HS-27A (cell line): ENCODE measurements around the gene MPZL2.

Experiments used
- DNase-seq: peaks from one replicate; pipeline ENCODE4 v3.0.0-alpha.2; 2012; ENCODE audit warnings: low read depth, missing footprints

MPZL2 gene

DNA sequence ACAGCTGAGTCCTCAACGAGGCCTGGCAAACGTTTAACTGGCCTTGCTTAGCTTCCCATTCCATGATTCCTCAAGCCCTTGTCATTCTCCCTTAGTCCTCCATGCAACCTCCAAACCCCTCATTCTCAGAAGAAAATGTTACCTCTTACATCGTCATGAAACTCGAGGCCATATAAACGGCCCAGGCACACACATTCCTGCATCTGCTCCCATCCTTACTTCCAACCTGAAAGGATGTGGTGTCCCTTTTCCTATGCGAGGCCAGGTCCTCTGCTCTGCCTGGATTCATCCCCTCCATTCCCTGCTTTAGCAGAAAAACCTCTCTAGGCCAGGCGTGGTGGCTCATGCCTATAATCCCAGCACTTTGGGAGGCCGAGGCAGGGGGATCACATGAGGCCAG is 20.9 kb downstream of the MPZL2 start:
- DNase-seq = no peak

GRCh38 chr11:118241764-118242098 is 22.4 kb downstream of the MPZL2 start:
- no peak for DNase-seq

DNA sequence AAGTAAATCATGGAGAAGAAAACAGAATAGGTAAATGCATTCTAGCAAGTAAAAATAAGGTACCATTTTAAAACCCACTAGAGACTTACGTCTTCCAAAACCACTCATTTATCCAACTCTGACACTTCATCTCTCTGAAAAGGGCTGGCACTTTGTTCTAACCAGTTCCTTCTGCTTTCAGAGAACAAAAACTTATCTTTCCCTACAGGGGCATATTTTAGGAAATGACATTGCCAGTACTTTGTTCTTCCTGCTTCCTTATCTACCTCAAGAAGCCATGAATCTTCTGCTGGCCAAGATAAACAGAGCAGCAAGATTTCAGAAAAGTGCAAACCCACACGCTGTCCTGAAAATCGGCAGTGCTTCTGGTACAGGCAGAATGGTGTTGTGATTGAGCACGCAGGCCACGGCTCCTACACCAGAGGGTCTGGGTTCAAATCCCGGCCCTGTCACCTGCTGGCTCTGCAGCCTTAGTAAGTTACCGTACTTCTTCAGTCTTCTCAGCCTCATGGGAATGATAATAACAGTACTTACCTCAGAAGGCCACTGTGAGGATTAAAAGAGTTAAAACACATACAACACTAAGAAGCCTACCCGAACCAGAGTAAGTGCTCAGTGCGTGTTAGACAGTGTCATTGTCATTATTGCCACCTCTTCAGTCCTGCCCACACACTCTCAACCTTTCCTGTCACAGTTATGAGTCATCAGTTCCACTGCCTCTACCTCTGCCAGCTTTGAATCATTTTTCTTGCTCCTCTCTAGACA is 22.9 kb downstream of the MPZL2 start:
- DNase-seq = no peak

DNA sequence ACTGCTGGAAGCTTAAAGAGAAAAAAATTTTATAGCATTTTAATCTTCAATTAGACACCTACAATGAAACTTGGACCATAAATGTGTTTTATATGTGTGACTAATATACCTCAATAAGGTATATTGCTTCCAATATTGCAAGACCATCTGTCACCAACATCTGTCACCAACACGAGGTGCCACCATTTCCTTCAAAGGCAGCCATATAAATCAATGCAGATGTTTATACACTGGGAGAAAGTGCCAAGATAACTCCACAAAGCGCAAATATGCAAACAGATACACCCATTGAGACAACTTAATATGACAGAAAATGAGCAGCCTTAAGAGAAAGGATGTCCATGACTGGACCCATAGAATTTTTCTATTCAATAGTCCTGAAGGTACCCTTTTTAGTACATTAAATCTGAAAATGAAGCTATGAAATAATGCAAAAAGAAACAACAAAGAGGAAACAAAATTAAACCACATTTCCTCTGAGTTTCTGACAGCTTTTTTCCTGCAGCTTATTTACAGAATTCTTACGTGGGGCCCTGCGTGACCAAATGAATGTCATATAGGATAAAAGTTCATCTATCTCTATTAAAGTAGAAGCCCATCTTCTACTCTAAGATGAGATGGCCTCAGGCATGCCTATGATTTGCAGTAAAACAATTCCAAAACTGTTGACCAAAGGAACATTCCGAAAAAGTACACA is 24.4 kb downstream of the MPZL2 start:
- no peak for DNase-seq

DNA sequence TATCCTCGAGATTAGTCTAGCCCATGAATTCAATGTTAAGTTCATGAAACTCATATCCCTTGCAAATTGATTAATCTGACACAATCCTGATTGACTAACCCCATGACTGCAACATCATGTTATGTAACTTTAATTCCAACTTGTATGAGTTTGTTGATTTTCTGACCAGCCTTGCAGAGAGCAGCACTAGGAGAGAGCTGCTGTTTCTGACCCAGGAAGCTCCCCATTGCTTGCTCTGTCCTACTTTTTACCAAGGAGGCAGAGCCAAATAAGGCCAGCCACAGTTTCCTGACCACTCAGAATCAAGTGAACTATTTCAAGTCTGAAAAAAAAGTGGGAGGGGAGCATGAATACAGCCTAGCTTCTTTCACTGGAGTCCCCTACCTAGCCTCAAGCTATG is 25.2 kb downstream of the MPZL2 start:
- DNase-seq = no peak

DNA sequence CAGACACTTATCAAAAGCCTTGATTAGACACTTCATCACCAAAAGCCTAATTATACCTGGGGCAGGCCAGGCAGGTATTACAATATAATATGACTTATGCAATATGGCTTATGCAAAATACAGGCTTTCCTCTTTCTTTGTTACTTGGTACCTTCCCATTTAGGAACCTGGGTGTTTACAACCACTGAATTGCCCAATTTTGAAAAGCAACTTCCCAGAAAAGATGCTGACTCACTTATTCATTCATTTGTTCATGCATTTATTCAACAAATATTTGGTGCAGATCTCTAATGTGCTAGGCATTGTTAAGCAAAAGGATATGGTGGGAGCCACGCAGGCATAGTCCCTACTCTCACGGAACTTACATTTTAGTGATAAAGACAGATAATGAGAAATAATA is 25.7 kb downstream of the MPZL2 start:
- DNase-seq = no peak

GRCh38 chr11:118236170-118236569 is 27.9 kb downstream of the MPZL2 start:
- no peak for DNase-seq

- no peak for DNase-seq
These were observed 29.3 kb downstream of the MPZL2 start for GRCh38 chr11:118234833-118235232.

- DNase-seq = no peak
These were observed 30.2 kb downstream of the MPZL2 start for GRCh38 chr11:118233850-118234249.

DNA sequence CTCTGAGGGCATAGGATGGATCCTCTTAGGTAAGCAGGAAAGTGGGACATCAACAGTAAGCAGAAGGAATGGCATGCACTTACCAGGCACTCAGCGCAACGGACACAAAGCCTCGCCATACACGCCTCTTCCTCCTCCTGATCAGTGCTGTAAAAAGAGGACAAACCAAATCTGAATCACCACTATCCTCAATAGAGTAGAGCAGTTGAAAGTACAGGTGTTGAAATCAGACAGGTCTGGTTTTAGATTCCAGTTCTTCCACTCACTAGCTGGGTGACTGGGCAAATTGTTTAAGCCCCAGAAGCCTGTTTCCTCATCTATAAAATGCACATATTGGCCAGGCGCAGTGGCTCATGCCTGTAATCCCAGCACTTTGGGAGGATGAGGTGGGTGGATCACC is 30.7 kb downstream of the MPZL2 start:
- DNase-seq = no peak

GRCh38 chr11:118232659-118233058 is 31.4 kb downstream of the MPZL2 start:
- no peak for DNase-seq

- DNase-seq = no peak
These were observed 32.6 kb downstream of the MPZL2 start for GRCh38 chr11:118231461-118231860.

DNA sequence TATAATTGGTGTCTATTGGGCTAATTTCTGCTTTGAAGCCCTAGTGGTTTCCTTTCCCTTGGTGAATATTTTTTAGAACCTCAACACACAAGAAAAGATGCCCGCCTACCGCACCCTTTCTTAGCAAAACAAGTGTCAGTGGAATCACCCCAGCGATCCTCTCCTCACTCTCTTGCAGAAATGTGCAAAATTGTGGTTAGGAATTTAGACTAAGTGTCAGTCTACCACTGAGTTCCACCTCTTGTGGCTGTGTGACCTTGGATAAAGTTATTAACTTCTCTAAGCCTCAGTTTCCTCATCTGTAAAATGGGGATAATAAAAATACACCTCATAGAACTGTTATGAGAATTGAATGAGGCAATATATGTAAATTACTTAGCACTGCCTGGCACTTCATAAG is 34.0 kb downstream of the MPZL2 start:
- no peak for DNase-seq

DNA sequence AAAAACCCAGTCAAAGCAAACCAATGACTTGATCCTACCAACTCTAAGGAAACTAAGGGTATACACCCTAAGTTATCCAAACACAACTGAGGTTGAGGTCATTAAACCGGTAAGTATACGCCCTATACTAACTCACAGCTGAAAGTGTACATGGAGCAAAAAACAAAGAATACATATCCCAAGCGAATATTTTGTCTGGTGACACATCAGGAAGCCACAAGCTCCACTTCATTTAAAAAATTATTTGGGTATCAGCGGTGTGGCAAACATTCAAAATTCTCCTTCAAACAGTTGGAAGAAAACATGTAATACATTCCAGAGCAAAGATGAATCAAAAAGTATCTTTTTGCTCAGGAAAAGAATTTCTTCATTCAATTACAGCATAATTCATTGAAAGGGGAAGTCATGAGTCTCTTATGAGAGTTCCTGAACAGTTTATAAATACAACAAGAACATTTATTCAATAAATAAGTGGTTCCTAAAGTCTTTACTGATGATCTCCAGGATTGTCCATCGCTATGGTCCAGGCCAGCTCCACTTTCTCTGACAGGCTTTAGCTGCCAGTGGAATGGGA is 34.7 kb downstream of the MPZL2 start:
- no peak for DNase-seq

DNA sequence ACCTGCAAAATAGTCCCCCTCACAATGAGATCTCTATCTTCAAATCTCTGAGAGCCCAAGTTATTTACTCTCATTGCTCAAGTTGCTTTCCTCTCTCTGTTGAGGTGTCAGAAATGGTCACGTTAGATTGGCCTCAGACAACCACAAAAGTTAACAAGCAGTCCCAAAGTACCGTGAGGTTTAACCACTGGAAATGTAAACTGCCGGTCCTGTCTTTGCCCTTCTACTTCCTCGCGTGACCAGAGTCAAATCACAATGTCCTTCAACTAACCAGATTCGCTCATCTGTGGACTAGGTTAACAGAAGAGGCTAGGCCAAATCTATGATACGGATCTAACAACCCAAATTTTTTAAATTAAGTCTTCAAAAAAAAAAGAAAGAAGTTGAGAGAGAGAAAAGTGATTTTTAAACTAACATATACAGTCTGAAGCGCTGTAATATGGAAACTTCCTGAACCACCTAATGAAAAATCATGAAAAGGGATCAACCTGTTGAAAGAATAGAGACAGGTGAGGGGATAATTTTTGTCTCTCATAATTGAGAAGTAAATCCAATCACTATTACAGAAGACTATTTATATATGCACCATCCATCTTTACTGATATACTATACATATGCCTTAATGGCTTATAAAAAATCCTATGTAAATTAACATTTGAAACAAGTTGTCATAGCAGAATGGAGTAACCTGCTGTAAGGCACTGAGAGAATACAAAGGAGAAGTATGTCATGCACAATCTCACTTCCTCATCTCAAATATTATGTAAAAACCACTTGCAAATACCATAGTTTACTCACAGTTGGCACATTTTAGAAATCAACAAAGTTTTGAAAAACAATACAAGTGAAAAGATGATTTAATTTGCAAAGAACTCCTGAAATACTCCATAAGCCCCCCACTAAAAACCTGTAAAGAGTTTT is 36.0 kb downstream of the MPZL2 start:
- DNase-seq = no peak

DNA sequence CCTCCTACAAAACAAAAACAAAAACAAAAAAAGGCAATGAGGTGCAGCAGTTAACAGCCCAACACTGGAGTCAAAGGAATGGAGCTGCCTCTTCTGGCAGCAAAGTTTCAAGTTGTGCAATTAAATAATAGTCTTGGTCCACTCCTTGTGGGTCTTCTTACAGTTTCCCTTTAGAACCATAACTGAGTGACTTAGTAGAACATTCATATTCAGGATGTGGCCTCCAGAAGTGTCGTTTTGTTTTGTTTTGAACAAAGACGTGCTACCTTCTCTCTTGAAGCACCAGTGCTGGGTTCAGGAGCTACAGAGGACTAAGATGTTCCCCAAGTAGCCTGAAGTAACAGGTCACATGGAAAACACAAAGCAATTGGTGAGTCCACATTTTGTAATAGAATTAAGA is 37.3 kb downstream of the MPZL2 start:
- DNase-seq = no peak

- DNase-seq = no peak
These were observed 37.8 kb downstream of the MPZL2 start for GRCh38 chr11:118226296-118226695.

DNA sequence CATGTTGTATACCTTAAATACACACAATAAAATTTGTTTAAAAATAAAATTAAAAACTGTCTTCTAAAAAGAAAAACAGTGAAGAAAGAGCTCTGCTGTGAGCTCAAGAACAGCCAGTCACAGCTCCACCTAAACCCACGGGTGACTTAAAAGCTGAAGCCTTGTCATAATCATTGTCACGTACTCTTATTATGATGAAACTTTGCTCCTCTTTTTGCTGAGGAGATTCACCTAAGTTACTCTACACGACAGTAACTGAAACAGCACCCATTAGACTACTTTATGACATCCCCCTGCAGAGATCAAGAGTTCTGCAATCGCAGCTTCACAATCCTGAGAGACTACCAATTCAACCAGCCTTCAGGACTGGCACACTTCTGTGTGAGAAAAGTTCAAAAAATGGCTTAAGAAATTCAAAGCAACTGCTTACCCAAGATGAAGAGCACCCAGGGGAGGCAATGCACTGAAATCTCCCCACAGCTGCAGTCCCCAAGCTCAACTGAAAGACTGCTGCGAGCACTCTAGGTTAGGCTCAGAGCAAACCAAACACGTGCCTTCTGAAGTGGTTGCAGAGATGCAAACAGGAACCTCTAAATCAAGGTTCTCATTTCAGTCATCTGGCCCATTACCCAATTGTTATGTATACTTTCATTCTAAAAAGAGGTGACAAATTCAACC is 39.4 kb downstream of the MPZL2 start, which contains the start of gene JAML:
JAML (minus strand) TSS at position 501 of the 678 bp plus-strand sequence. CDS start 10,145 bp downstream, outside the sequence.
- no peak for DNase-seq

DNA sequence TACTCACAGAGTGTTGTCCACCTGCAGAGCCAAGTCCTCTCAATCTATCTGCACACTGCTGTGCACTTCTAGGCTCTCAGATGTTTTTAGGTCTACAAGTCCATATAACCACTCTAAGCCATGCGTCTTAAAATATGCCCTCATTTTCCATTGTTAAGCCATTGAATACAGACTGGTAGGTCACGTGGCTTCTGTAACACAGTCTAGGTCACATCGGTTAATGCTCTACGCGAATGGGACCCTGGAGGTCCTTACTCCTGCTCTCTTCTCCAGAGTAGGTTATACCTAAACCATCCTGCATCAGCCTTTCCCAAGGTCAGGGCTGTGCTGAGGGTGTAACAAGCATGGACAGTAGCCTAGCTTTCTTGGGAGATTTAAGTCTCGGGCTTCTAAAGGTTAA is 40.1 kb downstream of the MPZL2 start:
- DNase-seq = no peak

DNA sequence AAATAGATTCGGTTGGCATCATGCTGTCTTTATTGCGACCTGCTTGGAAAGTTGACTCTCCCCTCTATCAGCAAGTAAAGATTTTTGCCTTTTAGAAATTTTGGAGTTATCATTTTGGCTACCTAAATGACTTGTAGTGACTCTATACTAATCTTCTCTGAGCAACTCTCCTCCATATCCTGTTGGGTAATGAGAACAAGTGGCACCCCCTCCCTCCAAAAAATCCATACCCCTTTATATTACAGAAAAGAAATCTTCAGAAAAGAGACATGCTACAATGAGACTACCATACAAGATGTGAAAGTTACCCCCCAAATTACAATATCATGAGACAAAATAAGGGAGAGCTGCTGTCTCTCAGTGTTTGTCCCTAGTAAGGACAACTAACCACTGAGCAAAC is 40.5 kb downstream of the MPZL2 start:
- no peak for DNase-seq

DNA sequence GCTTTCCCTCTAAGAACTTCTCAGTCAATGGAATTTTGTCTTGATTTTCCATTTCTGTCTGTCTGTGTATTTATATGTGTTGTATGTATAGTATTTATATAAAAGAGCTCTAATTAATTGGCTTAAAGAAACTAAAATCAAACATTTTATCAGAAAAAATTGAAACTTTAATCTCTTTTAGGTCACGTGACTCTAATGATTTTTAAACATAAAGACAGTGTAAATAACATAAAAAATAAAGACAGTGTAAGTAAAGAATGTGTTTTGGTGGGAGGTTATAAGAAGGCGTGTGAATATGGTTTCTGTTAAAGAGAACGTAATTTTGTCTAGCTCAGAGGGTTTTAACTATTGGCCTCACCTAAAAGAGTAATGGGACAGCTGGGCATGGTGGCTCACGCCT is 41.7 kb downstream of the MPZL2 start:
- no peak for DNase-seq

- no peak for DNase-seq
These were observed 42.7 kb downstream of the MPZL2 start for GRCh38 chr11:118221419-118221818.
